CD4-positive, alpha-beta T cell treated with Interferon gamma for 1 hour (primary cell): Measurements from ENCODE around the gene DEDD.
A peak's percentile ranks its signal among the peaks of the same experiment; 100 is the strongest.

Experiments used
- DNase-seq: peaks from one replicate; pipeline ENCODE4 v3.0.0-alpha.2; 2020

Gene DEDD

GRCh38 chr1:161162806-161163205, 30.3 kb upstream of the DEDD start:
- DNase-seq, result no peak

GRCh38 chr1:161162052-161162451, 29.6 kb upstream of the DEDD start:
- no peak for DNase-seq

GRCh38 chr1:161161652-161162051, 29.2 kb upstream of the DEDD start:
- no peak for DNase-seq

- no peak for DNase-seq
Observed at GRCh38 chr1:161160671-161161145, 28.2 kb upstream of the DEDD start.

- no peak for DNase-seq
Observed at GRCh38 chr1:161159913-161160243, 27.4 kb upstream of the DEDD start.

- DNase-seq, result peak; percentile 90
Observed at GRCh38 chr1:161159087-161159912, 26.8 kb upstream of the DEDD start, which contains the start of gene USP21. Gene USP21, plus strand, starts transcription at chr1:161159500. Its CDS starts 1,141 bp downstream, at chr1:161160641.

GRCh38 chr1:161158316-161159010, 26.0 kb upstream of the DEDD start:
- no peak for DNase-seq

- no peak for DNase-seq
Observed at GRCh38 chr1:161157867-161158266, 25.4 kb upstream of the DEDD start.

GRCh38 chr1:161153682-161154337, 21.3 kb upstream of the DEDD start, which contains the start of gene UFC1:
Gene UFC1, plus strand, starts transcription at chr1:161153978. Its CDS starts 20 bp downstream, at chr1:161153998.
- peak; percentile 88 for DNase-seq

- DNase-seq, result no peak
Observed at GRCh38 chr1:161153176-161153575, 20.7 kb upstream of the DEDD start.

- no peak for DNase-seq
Observed at GRCh38 chr1:161145832-161146231, 13.4 kb upstream of the DEDD start.

GRCh38 chr1:161140755-161141400, 8.4 kb upstream of the DEDD start:
- no peak for DNase-seq

GRCh38 chr1:161139766-161140165, 7.3 kb upstream of the DEDD start:
- DNase-seq, result peak; percentile 13

GRCh38 chr1:161138431-161138830, 6.0 kb upstream of the DEDD start:
- DNase-seq, result no peak

- DNase-seq, result no peak
Observed at GRCh38 chr1:161137881-161138280, 5.4 kb upstream of the DEDD start.

GRCh38 chr1:161133220-161133740, 813 bp upstream of the DEDD start:
- no peak for DNase-seq

GRCh38 chr1:161131523-161132409, 701 bp downstream of the DEDD start:
- no peak for DNase-seq

GRCh38 chr1:161130266-161130665, 2.2 kb downstream of the DEDD start:
- no peak for DNase-seq

- DNase-seq, result no peak
Observed at GRCh38 chr1:161128591-161129420, 3.7 kb downstream of the DEDD start.

- no peak for DNase-seq
Observed at GRCh38 chr1:161127649-161128048, 4.8 kb downstream of the DEDD start.

GRCh38 chr1:161122967-161123366, 9.5 kb downstream of the DEDD start:
- no peak for DNase-seq
